ENCODE results near the gene TSC22D4.
A peak's percentile ranks its signal among the peaks of the same experiment; 100 is the strongest.
"Not testable (repeated sequence)": the region's sequence is repeated elsewhere in the genome, so short reads cannot be mapped to it uniquely, and the experiment has no call there.

The TSC22D4 gene

DNA sequence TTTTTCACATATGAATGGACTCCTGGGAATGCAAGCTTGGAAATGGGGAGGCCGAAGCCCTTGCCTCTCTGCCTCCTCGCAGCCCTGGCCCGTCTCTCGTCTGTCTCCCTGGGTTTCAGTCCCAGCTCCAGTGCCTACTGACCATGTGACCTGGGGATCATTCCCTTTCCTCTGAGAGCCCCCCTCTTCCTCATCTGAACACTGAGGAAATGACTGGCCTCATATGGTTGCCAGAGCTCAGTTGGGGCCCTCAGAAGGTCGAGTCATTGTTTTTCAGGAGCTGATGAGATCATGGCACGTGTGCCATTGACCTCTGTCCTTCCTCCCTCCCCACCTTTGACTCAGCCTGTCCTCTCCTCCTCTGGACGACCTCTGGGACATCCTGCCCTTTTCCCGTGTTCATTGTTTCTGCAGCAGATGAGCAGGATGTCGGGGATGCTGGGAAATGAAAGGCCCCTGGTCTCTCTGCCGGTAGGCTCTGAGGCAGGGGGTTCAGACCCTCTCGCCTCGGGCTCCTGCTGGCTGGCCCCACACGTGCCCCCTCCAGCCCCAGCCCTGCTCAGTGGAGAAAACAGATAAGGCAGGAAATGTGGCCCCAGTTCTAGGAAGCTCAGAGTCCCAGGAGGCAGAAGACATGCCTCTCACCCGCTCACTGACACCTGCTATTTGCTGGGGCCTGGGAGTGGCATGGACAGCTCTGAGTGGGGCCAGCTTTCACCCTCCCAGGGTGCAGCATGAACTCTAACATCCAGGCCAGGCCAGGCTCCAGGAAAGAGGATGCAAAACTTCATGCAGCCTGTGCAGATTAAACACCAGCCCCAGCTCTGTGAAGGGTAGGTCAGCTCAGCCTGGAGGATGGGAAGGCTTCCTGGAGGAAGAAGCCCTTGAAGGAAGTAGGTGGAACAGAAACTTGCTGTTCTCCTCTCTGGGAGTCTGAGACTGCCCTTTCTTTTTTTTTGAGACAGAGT is 34.4 kb downstream of the TSC22D4 start:
- no peak for DNase-seq (ENCODE audit: low read depth in 2 of 2)

DNA sequence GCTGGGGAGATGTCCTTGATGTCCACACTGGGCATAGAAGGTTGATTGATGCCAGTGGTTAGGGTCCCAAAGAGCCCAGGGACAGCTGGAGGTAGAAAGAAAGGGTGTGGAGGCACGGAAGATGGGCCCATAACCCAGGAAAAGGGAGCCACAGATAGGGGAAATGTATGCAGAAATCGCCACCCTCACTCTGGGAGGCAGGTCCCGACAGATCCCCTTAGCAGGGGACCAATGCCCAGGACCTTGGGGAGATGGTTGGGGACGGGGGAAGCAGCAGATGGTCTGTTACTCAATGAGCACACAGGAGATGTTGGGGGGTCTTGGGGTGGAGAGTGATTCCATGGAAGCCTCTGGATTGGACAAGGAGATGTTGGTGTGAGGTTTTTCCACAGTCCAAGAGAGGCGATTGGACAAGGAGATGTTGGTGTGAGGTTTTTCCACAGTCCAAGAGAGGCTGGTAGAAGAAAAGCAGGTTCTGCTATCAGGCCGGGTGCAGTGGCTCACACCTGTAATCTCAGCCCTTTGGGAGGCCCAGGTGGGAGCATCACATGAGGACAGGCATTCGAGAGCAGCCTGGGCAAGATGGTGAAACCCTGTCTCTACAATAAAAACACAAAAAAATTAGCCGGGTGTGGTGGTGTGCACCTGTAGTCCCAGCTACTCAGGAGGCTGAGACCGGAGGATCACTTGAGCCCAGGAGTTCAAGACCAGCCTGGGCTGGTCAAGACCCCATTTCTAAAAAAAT is 35.7 kb downstream of the TSC22D4 start:
- no peak for DNase-seq (ENCODE audit: low read depth in 2 of 2)

DNA sequence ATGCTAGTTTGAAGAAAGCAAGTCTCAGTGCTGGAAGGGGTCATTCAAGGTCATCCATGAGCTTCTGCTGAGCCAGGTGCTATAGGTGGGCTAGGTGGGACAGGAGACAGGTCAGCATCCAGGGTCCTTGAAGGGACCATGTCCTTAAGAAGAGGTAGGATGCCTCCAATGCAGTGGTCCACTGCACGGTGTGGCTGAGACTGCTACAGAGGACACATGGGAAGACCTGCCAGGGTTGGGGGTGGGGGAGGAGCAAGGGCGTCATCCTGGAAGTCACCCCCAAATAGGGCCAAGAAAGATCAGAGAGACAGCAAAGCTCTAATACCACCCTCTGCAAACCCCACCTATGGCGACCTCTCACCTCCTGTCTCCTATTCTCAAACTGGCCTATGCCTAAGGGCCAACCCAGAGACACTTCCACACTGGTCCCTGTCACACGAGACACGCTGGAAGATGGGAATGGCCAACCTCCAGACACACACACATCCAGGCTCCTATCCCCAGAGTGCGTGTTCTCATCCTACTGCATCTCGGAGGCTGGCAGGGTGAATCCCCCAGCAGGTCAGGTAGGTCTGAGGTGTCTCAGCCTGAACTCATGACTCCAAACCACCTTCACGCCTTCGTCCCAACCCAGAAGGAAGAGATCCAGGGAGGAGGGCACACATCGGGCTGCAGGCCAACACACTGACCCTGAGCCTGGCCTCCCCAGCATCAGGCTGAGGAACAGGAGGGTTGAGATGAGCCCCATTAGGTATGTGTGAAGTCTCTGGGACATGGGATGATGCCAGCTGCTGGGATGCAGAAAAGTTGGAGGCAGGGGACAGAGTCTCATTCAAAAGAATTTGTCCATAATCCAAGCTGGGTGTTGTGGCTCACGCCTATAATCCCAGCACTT is 37.1 kb downstream of the TSC22D4 start:
- DNase-seq (ENCODE audit: low read depth in 2 of 2) = no peak

DNA sequence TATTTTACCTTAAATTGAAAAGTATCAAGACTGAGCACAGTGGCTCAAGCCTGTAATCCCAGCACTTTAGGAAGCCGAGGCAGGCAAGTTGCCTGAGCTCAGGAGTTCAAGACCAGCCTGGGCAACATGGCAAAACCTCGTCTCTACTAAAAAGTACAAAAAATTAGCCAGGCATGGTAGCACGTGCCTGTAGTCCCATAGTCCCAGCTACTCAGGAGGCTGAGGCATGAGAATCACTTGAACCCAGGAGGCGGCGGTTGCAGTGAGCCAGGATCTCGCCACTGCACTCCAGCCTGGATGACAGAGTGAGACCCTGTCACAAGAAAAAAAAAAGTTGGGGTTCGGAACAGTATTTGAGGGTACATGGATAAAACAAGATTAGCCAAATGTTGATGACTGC is 39.8 kb downstream of the TSC22D4 start:
- DNase-seq (ENCODE audit: low read depth in 2 of 2) = not testable (repeated sequence)

DNA sequence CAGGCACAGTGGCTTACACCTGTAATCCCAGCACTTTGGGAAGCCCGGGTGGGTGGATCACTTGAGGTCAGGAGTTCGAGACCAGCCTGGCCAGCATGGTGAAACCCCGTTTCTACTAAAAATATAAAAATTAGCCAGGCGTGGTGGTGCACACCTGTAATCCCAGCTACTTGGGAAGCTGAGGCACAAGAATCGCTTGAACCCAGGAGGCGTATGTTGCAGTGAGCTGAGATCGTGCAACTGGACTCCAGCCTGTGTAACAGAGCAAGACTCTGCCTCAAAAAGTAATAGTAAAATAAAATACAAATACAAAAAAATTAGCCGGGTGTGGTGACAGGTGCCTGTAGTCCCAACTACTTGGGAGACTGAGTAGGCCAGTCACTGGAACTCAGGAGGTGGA is 40.3 kb downstream of the TSC22D4 start:
- not testable (repeated sequence) for DNase-seq (ENCODE audit: low read depth in 2 of 2)

DNA sequence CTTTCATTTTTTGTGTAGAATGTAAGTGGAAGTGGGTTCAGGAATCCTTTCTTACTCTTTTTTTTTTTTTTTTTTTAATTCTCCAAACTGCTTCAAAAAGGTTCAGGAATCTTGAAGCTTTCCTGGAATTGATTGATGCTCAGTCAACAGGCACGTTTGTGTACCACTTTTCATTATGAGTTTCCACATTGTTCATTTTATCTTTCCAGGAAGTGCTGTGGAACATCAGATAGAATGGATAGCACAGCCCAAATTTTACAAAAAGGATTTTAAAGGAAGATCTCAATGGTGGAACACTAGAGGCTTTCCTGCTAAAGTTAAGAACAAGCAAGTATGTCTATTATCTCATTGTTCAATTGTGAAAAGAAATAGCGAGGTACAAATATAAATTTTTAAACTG is 40.8 kb downstream of the TSC22D4 start:
- no peak for DNase-seq (ENCODE audit: low read depth in 2 of 2)

DNA sequence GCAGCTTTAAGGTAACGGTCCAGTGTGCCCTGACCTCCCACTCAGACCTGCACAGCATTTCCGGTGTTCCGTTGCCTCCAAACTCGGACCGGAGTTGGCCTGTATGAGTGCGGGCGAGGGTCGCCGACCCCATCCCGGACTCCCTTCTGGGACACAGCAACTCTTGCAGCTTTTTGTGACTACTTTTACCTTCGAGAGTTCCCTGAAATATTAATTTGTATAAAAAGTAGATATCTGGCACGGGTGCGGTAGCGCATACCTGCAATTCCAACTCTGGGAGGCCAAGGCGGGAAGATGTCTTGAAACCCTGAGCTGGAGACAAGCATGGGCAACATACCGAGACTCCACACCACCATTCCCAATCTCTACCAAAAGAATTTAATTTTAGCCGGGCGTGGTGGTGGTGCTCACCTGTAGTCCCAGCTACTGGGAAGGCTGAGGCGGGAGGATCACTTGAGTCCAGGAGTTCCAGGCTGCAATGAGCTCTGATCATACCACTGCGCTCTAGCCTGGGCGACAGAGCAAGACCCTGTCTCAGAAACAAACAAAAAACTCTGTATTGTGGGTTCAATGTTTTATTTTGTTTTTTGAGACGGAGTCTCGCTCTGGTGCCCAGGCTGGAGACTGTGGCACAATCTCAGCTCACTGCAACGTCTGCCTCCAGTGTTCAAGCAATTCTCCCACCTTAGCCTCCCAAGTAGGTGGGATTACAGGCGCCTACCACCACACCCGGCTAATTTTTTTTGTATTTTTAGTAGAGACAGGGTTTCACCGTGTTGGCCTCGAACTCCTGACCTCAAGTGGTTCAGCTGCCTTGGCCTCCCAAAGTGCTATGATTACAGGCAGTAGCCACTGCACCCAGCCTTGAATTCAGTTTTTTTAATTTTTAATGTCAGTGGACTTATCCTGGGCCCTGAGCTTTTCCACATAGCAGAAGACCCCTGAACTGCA is 41.6 kb downstream of the TSC22D4 start:
- no peak for DNase-seq (ENCODE audit: low read depth in 2 of 2)

DNA sequence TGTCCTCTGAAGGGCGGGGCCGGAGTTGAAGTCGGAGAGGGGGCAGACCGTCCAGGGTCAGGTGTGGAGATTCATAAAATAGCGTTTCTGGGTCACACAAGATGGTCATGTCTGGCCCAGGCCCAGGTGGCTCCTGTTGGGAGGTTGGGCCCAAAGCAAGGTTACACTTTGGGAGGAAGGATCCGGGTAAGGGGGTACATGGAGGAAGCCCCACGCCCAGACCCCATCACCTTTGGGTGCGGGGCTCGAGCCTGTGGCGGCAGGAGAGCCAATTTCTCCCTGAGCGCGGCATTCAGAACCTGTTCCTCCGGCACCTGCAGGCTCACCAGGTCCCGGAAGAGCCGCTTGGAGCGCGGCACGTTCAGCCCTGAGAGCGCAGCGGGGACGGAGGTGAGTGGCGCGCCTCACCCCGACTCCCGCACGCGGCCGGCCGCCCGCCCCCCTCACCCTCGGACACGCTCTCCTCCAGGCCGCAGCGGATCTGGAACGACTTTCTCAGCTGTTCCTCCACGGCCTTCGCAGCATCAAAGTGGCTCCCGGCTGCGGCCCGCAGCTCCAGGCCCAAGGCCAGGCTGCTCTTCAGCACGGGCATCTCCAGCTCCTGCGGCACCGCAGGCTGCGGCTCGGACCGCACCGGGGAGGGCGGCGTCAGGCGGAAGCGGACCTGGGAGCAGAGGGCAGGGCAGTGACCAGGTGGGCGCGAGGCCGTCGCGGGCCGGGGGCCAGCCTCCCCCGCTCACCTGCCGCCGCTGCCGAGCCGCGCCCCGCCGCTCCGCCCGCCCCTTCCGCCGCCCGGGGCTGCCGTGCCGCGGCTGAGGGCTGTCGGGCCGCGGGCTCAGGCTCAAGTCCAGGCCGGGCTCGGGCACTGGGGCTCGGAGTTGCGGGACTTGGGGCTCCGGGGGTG is 43.4 kb downstream of the TSC22D4 start:
- DNase-seq (ENCODE audit: low read depth in 2 of 2) = peak; percentile 20 to 28

DNA sequence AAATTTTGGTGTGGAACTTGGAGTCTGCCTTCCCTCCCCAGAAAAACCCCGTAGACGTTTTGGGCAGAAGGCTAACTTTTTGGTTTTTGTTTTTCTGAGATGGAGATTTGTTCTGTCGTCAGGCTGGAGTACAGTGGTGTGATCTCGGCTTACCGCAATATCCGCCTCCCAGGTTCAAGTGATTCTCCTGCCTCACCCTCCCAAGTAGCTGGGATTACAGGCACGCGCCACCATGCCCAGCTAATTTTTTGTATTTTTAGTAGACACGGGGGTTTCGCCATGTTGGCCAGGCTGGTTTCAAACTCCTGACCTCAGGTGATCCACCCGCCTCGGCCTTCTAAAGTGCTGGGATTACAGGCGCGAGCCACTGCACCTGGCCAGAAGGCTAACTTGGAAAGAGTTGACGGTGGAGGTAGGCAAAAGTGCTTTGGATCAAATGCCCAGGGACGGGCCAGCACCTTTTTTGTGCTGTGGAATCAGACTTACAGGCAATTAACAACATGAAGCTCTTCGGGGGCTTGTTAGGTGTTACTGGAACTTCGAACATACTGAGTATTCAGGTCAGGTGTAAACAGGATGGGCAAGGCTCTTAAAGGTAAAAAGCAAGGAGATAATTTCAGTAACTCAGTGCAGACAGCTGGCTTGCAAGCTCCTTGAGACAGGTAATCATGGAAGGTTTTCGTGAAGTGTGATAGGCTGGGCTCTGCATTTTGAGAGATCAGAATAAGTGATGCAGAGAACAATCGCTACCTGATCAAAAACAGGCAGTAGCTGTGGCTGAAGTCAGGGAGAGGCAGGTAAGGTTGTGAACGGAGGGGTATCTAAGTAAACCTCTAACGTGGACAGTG is 44.5 kb downstream of the TSC22D4 start:
- DNase-seq (ENCODE audit: low read depth in 2 of 2) = no peak

DNA sequence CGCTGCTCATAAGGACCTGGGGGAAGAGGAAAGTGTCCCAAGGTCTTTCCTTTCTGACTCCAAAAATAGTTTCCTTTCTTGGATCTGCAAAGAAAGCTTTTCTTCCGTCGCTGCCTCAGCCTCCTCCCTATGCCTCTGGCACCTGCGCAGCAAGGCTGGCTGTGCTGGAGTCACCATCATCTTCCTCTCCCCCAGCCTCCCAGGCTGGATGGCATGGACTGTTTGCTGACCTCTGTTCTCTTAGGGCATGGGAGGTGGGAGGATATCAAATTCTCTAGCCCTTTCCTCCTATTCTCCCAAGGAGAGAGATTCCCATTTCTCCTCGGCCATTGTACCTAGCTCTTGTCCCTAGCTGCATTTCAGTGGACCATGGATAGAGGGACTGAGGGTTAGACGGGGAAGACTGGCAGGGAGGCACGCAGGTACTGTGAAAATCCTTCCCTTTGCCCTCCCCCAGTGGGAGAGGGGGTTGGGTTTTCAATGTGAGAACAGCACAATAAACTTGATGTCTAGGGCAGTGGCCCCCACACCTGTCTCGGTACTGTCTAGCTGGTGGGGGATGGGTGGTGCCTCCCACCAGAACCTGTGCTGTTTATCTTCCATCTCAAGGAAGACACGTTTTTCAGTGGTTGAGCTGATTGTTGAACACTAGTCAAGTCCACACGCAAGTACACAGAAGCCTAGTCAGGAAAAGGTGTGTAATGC is 45.3 kb downstream of the TSC22D4 start:
- no peak for DNase-seq (ENCODE audit: low read depth in 2 of 2)

DNA sequence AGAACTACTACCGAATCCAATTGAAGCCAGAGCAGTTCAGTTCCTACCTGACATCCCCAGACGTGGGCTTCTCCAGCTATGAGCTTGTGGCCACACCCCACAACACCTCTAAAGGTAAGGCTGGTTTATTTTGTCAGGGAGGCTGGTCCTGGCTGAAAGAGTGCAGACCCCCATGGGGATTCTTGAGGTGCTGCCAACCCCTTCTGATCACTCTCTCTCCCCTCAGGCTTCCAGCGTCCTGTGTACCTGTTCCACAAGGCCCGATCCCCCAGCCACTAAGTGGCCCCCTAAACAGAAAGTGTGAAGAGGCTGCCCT is 45.8 kb downstream of the TSC22D4 start:
- no peak for DNase-seq (ENCODE audit: low read depth in 2 of 2)

DNA sequence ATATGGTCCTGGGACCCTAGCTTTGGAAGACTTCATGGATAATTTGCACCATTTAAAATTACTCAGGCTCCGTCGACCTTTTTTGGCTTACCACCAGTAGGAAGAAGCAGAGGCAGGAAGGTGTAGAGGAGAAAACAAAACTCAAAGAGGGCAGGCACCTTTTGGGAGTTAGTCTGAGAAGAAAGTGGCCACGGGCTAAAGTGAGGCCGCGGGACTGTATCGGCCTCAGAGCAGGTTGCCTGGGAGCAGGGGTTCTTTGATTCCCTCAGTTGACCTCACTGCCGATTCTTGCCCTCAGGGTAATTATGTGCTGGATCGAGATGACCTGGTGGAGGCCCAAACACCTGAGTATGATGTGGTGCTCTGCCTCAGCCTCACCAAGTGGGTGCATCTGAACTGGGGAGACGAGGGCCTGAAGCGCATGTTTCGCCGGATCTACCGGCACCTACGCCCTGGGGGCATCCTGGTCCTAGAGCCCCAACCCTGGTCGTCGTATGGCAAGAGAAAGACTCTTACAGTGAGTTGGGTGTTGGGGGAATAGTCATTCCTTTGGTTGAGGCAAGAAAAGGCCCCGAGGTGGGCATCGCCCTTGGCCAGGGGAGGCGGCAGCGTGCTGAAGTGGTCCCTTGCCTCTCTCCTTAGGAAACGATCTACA is 46.3 kb downstream of the TSC22D4 start:
- DNase-seq (ENCODE audit: low read depth in 2 of 2) = no peak

DNA sequence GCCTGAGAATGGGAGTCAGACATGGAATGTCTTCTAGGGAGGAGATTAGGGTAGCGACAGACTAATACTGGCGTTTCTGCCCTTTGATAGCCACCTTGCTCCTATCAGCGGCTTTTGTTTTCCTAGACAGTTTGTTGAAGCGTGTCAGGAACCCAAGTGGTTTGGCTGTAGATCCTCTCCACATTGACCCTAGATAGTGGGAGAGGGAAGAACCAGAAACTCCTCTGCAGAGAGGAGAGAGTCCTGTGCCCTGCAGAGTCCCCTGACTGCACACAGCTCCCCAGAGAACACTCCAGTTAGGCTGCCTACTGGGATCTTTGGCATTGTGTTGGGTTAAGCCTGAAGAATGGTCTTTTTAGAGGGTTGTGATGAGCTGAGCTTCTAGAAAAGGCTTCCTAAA is 47.0 kb downstream of the TSC22D4 start:
- no peak for DNase-seq (ENCODE audit: low read depth in 2 of 2)

DNA sequence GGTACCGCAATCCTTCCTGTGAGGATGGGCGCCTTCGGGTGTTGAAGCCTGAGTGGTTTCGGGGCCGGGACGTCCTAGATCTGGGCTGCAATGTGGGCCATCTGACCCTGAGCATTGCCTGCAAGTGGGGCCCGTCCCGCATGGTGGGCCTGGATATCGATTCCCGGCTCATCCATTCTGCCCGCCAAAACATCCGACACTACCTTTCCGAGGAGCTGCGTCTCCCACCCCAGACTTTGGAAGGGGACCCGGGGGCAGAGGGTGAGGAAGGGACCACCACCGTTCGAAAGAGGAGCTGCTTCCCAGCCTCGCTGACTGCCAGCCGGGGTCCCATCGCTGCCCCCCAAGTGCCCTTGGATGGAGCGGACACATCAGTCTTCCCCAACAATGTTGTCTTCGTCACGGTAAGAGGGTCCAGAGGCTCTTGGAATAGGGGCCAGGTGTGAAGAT is 47.7 kb downstream of the TSC22D4 start:
- DNase-seq (ENCODE audit: low read depth in 2 of 2) = no peak

DNA sequence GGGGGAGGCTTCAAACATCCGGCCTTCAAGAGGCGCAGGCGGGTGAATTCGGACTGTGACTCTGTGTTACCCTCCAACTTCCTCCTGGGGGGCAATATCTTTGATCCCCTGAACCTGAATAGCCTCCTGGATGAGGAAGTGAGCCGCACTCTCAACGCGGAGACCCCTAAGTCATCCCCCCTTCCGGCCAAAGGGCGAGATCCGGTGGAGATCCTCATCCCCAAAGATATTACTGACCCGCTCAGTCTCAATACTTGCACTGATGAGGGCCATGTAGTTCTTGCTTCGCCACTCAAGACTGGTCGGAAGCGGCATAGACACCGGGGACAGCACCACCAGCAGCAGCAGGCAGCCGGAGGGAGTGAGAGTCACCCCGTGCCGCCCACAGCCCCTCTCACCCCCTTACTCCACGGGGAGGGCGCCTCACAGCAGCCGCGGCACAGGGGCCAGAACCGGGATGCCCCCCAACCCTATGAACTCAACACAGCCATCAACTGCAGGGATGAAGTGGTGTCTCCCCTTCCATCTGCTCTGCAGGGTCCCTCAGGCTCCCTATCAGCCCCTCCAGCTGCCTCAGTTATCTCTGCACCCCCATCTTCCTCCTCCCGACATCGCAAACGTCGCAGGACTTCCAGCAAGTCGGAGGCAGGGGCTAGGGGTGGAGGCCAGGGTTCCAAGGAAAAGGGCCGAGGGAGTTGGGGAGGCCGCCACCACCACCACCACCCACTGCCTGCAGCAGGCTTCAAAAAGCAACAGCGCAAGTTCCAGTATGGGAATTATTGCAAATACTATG is 48.3 kb downstream of the TSC22D4 start:
- peak in 1 of 2 donors; percentile 20 for DNase-seq (ENCODE audit: low read depth in 2 of 2)

DNA sequence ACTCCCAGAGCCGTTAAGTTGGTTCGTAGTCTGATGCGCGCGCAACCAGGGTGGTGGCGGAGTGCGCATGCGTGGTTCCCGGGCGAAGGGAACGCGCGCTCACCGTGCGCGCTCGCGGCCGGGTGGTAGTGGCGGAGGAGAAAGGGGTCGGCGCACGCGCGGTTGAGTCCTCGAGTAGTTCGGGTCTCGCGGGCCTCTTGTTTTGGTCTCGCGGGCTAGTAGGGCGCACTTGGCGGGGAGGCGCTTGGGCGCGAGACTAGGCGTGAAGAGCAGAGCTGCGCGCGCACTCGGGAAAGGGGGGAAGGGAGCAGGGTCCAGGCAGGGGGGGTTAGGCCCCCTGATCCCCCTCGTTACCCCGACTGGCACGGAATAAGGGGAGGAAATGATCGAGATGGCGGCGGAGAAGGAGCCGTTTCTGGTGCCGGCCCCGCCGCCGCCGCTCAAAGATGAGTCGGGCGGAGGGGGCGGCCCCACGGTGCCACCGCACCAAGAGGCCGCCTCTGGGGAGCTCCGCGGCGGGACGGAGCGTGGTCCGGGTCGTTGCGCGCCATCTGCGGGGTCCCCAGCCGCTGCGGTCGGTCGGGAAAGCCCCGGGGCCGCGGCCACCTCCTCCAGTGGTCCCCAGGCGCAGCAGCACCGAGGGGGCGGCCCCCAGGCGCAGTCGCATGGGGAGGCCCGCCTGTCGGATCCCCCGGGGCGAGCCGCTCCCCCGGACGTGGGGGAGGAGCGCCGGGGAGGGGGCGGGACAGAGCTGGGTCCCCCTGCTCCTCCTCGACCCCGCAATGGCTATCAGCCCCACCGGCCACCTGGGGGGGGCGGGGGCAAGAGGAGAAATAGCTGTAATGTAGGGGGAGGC is 49.1 kb downstream of the TSC22D4 start, which contains the start of gene MEPCE:
Gene MEPCE (plus strand): TSS at position 195 of the 856 bp plus-strand sequence. CDS start 188 bp downstream, at position 383.
- peak; percentile 92 to 94 for DNase-seq (ENCODE audit: low read depth in 2 of 2)
